CD4-positive, alpha-beta T cell treated with Interleukin-12 subunit alpha and Interleukin-12 subunit beta, for 1 hour (primary cell): Measurements from ENCODE around the gene PDZD11.
"Not testable (repeated sequence)": the region's sequence is repeated elsewhere in the genome, so short reads cannot be mapped to it uniquely, and the experiment has no call there.

Experiments
- DNase-seq: peaks from one replicate; pipeline ENCODE4 v3.0.0-alpha.2; 2020

The PDZD11 gene

GRCh38 chrX:70255452-70255851, 34.3 kb downstream of the PDZD11 start:
- DNase-seq: no peak

GRCh38 chrX:70254909-70255308, 34.8 kb downstream of the PDZD11 start:
- no peak for DNase-seq

GRCh38 chrX:70254063-70254400, 35.7 kb downstream of the PDZD11 start:
- DNase-seq: no peak

- no peak for DNase-seq
Observed at GRCh38 chrX:70253377-70254062, 36.2 kb downstream of the PDZD11 start.

- no peak for DNase-seq
Observed at GRCh38 chrX:70252491-70252890, 37.2 kb downstream of the PDZD11 start.

- no peak for DNase-seq
Observed at GRCh38 chrX:70247252-70247651, 42.5 kb downstream of the PDZD11 start.

GRCh38 chrX:70244881-70245280, 44.8 kb downstream of the PDZD11 start:
- DNase-seq: no peak

GRCh38 chrX:70243601-70244000, 46.1 kb downstream of the PDZD11 start:
- DNase-seq: not testable (repeated sequence)

- no peak for DNase-seq
Observed at GRCh38 chrX:70241501-70241900, 48.2 kb downstream of the PDZD11 start.

- no peak for DNase-seq
Observed at GRCh38 chrX:70240751-70241150, 49.0 kb downstream of the PDZD11 start.
